Glutamatergic neuron (in vitro differentiated cells): ENCODE measurements around the gene UGCG. TPM values are rescaled to one million over a fixed set of nuclear protein-coding genes. Genes with fewer than 3 reads are reported as not detected.

ENCODE experiments used
- DNase-seq: peaks from one replicate; pipeline ENCODE4 v3.0.0; 2022
- H3K27ac Mint-ChIP-seq: one replicate; pipeline ENCODE4 v1.8.0; 2020; ENCODE audit warnings: mild to moderate bottlenecking, mixed read lengths, inconsistent platforms; ENCODE audit not compliant: unreplicated experiment
- H3K27me3 Mint-ChIP-seq: one replicate; pipeline ENCODE4 v1.8.0; 2020; ENCODE audit warnings: mild to moderate bottlenecking, moderate library complexity, mixed read lengths, inconsistent platforms; ENCODE audit not compliant: unreplicated experiment
- H3K36me3 Mint-ChIP-seq: one replicate; pipeline ENCODE4 v1.8.0; 2020; ENCODE audit warnings: mild to moderate bottlenecking, mixed read lengths, inconsistent platforms; ENCODE audit not compliant: unreplicated experiment
- H3K4me1 Mint-ChIP-seq: one replicate; pipeline ENCODE4 v1.8.0; 2020; ENCODE audit warnings: mild to moderate bottlenecking, low read depth, mixed read lengths, inconsistent platforms; ENCODE audit not compliant: unreplicated experiment
- H3K4me3 Mint-ChIP-seq: one replicate; pipeline ENCODE4 v1.8.0; 2020; ENCODE audit warnings: mild to moderate bottlenecking, mixed read lengths, inconsistent platforms; ENCODE audit not compliant: unreplicated experiment
- H3K9me3 Mint-ChIP-seq: one replicate; pipeline ENCODE4 v1.8.0; 2020; ENCODE audit warnings: mild to moderate bottlenecking, moderate library complexity, mixed read lengths, inconsistent platforms; ENCODE audit not compliant: unreplicated experiment
- total RNA-seq: library from RNA; stranded (reverse); fragmentation: NEBNext Ultra II Directional; extraction: Animal tissue kit (Norgen Biotek cat#: 25700); gene quantifications from one replicate; pipeline ENCODE4 v1.2.1, GENCODE V29; 2021; ENCODE audit not compliant: unreplicated experiment
- TF ChIP-seq, protein P1 (sequence below): fragments of 200-600 bp; sonication (generic); IDR thresholded peaks from one replicate; pipeline ENCODE4 v1.5.0; 2021; ENCODE audit not compliant: partially characterized antibody, unreplicated experiment

The UGCG gene
- total RNA-seq, 1 donor from 2014 or later: 16.0 TPM

DNA sequence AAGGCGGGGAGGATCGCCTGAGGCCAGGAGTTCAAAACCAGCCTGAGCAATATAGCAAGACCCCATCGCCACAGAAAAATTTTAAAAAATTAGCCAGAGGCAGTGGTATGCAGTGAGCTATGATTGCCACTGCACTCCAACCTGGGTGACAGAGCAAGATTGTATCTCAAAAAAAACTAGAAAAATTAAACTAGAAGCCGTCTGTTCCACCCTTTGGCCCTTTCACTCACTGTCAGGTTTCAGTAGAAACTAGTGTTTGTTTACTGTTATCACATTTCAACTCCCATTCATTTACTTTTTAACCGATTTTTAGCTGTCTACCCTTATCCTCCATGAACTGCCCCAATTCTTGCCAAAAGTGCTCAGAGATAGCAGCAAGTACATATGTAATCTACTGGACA, 8.3 kb downstream of the UGCG start:
- DNase-seq: no peak
- Mint-ChIP-seq H3K27ac (no peak overlapping the region), H3K27me3 (peaks cover 4% of the 10 kb centered on the region), H3K4me3 (no peak overlapping the region), H3K4me1 (no peaks in the 10 kb centered on the region), H3K9me3 (no peaks in the 10 kb centered on the region), H3K36me3 (no peaks in the 10 kb centered on the region)
- TF ChIP-seq, protein P1, sequence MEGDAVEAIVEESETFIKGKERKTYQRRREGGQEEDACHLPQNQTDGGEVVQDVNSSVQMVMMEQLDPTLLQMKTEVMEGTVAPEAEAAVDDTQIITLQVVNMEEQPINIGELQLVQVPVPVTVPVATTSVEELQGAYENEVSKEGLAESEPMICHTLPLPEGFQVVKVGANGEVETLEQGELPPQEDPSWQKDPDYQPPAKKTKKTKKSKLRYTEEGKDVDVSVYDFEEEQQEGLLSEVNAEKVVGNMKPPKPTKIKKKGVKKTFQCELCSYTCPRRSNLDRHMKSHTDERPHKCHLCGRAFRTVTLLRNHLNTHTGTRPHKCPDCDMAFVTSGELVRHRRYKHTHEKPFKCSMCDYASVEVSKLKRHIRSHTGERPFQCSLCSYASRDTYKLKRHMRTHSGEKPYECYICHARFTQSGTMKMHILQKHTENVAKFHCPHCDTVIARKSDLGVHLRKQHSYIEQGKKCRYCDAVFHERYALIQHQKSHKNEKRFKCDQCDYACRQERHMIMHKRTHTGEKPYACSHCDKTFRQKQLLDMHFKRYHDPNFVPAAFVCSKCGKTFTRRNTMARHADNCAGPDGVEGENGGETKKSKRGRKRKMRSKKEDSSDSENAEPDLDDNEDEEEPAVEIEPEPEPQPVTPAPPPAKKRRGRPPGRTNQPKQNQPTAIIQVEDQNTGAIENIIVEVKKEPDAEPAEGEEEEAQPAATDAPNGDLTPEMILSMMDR: no peak

DNA sequence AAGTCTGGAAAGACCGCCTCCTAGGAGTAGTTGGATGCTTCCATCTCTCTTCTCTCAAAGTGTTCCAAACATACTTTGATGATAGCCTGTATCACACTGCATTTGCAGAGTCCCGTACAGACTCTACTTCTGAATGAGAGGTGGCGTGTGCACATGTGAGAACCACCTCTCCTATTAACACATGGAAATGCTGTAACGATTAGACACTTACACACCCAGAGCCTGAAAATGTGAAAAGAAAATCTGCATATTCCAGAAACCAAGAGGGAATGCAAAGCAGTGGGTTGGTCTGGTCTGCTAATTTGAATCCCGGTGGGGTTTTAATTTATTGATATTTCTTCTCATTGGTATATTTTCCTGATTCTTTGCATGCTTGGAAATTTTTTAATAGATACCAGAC, 10.5 kb downstream of the UGCG start:
- TF ChIP-seq, protein P1: no peak
- Mint-ChIP-seq H3K36me3 (no peaks in the 10 kb centered on the region), H3K27ac (no peak overlapping the region), H3K9me3 (no peaks in the 10 kb centered on the region), H3K4me1 (no peaks in the 10 kb centered on the region), H3K27me3 (peaks cover 4% of the 10 kb centered on the region), H3K4me3 (no peak overlapping the region)
- DNase-seq: no peak

DNA sequence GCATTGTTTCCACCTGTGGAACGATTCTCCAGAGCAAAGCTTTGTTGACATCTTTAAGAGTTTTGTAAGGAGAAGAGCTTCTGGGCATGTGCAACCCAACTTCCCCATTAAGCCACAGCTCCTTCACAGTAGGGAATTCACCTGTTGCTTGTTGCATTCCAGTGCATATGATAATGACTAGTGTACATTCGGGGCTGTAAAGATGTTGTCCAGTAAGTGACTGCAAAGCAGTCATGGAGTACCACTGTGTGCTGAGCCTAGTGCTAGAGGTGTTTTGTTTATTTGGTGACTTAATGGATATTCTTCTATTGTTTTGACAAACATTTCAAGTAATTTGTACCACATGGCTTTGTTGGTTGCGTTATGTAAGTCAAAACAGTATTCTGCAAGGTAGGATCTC, 12.8 kb downstream of the UGCG start:
- Mint-ChIP-seq H3K4me3 (no peak overlapping the region), H3K4me1 (no peaks in the 10 kb centered on the region), H3K27ac (no peak overlapping the region), H3K9me3 (no peaks in the 10 kb centered on the region), H3K27me3 (peaks cover 4% of the 10 kb centered on the region), H3K36me3 (no peaks in the 10 kb centered on the region)
- DNase-seq: no peak
- TF ChIP-seq, protein P1: no peak

DNA sequence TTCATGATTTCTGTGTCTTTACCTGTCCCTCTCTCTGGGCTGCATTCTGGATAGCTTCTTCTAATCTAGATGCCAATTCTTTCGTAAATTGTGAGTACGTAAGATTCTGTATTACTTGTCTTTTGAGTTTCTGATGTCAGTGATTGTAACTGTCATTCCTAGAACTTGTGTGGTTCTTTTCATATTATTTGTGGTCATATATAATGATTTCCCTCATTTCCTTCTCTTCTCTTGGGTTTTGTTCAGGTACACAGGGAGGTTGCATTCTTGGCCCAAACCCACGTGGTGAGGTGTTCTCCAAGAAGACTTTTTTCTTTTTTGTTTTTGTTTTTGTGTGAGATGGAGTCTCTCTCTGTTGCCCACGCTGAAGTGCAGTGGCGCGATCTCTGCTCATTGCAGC, 13.8 kb downstream of the UGCG start:
- H3K36me3 Mint-ChIP-seq: no peaks in the 10 kb centered on the region
- no peak overlapping the region for H3K27ac Mint-ChIP-seq
- no peaks in the 10 kb centered on the region for H3K9me3 Mint-ChIP-seq
- no peaks in the 10 kb centered on the region for H3K4me1 Mint-ChIP-seq
- no peak for DNase-seq
- TF ChIP-seq, protein P1: no peak
- H3K4me3 Mint-ChIP-seq: no peak overlapping the region
- peaks cover 4% of the 10 kb centered on the region for H3K27me3 Mint-ChIP-seq

DNA sequence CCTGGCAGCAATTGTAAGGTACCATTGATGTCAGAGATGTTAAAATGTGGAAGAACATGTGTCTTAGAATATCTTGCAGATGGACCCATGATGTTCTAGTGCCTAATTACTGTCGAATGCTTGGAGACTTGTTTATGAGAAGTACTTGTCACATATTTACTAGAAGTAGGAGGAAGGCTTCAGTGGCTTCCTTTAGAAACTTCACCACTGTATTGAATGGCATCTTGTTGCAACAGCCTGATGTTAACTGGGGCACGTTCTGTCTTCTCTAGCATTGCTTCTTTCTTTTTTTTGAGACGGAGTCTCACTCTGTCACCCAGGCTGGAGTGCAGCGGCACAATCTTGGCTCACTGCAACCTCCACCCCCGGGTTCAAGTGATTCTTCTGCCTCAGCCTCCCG, 16.5 kb downstream of the UGCG start:
- Mint-ChIP-seq H3K36me3 (no peaks in the 10 kb centered on the region), H3K9me3 (peaks cover 2% of the 10 kb centered on the region), H3K4me1 (no peaks in the 10 kb centered on the region), H3K27ac (no peak overlapping the region), H3K27me3 (peaks cover 4% of the 10 kb centered on the region), H3K4me3 (no peak overlapping the region)
- no peak for DNase-seq
- TF ChIP-seq, protein P1: no peak
